Stimulated activated CD4-positive, alpha-beta T cell treated with anti-CD3 and anti-CD28 coated beads, Interleukin-12 subunit alpha, Interleukin-12 subunit beta, amount 100 ng/mL, for 4 hours (primary cell): ENCODE results near the gene ZNF326.
"Not testable (repeated sequence)": the region's sequence is repeated elsewhere in the genome, so short reads cannot be mapped to it uniquely, and the experiment has no call there.

Experiments used
- DNase-seq: peaks from one replicate; pipeline ENCODE4 v3.0.0-alpha.2; 2020

ZNF326 gene

DNA sequence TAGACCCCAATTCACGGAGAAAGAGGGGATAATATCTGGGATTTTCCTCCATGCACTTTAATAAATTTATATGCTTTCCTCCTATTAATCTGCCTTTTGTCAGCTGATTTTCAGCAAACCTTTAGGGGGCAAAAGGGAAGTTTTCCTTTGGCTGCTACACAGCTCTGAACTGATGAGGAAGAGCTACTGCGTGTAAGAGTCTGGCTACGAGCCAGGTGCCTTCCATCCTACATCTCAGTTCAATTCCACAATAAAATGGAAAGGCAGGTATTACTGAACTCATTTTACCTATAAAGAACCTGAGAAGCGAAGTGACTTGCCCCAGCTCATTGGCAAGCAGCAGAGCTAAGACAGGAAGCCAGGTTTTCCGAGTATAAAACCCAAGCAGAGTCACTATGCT, 28.3 kb upstream of the ZNF326 start:
- no peak for DNase-seq

DNA sequence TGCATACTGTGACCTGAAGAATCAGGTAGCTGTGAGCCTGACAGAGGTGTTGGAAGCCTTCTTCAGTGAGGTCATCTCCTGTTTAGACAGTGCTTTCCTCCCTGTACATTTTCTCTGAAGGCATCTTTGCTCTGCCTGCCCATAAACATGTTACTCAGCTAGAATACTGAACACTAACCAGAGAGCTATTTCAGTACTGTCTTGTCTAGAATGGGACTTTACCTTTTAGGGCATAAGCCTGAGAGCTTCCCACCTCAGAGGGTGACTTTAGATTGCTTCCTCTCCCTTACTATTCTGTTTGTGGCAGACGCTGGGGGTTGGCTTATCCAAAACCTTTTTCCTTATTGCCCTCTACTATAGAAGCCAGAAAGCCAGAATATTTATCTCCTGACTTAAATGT, 23.3 kb upstream of the ZNF326 start:
- no peak for DNase-seq

- DNase-seq, result no peak
Observed at GRCh38 chr1:89972024-89972423, 22.9 kb upstream of the ZNF326 start.

DNA sequence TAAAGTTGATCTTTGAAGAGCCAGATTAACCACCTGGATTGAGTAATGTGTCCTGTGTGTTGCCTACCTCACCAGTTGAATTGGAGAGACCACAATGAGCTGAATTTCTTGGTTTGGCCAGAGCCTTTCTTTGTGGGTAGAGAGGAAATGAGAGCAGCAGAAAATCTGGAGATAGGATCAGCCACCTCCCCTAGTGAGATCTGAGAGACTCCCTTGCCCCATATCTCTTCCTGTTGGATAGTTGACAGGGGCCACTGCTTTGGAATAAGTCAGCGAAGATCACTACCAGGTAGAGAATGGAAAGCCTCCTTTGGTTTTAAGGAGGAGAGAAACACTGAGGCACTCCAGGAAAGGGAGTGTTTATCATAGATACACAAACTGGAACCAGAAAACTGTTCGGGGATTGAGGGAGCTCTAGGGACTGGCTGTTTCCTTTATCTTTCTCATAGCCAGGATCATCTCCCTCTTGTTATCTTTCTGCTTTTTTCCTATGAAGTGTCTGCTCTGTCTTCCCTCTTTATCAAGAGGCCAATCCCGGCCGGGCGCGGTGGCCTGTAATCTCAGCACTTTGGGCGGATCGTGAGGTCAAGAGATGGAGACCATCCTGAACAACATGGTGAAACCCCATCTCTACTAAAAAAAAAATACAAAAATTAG, 21.3 kb upstream of the ZNF326 start:
- DNase-seq, result no peak

DNA sequence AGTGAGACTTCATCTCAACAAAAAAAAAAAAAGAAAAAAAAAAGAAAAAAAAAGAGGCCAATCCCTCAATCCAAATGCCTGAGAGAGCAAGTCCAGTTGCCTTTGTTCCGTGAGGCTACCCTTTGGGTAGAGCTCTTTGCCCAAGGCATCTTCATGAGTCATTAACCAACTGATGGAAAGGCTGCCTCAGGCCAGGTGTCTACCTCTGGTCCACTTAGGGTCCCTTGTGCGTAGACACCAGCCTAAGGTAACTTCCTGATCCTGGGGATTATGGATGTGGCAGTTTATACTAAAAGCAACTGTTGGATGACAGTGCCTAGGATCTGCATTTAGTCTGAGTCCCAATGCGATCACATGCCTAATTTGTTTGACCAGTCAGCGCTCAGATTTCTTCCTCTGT, 20.7 kb upstream of the ZNF326 start:
- DNase-seq, result no peak

GRCh38 chr1:89974696-89975470, 20.0 kb upstream of the ZNF326 start:
- DNase-seq, result no peak

DNA sequence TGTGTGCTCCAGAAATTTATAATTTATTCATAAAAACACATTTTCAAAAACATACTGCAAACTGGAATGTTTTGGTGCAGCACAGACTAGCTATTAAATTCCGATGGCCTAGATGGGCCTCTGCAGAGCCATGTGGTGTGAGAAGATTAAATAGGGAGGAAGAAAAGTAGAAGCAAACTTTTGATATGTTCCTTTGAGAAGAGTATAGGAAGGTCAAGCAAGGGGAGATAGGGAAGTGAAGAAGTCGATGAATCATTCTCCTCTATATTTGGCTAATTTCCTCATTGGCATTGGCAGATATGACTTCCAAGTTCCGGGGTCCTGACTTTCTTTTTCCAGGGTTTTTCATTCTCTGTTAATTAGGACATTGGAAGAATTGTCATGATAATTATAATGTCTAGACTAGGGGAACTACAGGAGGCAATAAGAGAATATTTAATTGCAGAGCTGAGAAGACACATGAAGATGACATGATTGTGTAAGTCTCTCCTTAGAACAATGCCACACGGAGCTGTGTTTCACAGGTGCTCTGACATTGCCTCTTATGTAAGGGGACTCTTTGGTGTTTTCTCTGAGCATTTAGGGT, 19.3 kb upstream of the ZNF326 start:
- DNase-seq, result no peak

DNA sequence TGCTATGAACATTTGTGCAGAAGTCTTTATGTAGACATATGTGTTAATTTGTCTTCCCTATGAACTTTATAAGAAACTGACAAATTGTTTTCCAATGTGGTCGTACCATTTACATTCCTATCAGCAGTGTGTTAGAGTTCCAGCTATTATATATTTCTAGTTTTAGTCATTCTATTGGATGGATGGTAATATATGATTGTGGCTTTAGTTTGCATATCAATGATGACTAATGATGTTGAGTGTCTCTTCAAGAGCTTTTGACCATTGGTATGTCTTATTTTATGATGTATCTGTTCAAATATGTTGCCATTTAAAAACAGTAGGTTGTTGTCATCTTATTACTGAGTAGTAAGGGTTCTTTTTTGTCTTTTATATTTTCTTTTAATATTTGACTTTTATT, 16.2 kb upstream of the ZNF326 start:
- no peak for DNase-seq

DNA sequence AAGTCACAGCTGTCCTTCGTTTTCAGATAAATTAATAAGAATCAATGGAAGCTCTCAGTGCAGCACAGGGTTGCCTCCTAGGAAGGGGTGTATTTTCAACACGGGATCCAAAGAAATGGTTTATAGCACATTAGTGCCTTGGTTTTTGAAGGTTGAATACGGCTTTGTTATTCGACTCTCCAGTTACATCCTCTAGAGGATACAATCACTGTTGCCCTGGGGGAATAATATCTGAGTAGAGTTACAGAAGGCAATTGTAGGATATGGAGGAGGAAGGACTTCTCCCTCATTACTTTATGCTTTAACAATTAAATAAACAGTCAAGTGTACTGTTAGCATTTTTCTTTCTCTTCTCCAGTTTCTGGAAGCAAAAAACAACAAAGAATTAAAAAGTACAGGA, 14.3 kb upstream of the ZNF326 start:
- DNase-seq, result no peak

DNA sequence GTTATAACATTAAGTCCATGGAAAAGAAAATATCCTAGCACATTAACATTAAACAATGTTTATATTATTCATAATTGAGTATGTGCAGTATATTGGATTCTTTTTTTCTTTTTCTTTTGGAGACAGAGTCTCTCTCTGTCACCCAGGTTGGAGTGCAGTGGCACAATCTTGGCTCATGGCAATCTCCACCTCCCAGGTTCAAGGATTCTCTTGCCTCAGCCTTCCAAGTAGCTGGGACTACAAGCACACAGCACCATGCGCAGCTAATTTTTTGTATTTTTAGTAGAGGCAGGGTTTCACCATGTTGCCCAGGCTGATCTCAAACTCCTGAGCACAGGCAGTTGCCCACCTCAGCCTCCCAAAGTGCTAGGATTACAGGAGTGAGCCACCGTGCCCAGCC, 12.1 kb upstream of the ZNF326 start:
- DNase-seq, result not testable (repeated sequence)

DNA sequence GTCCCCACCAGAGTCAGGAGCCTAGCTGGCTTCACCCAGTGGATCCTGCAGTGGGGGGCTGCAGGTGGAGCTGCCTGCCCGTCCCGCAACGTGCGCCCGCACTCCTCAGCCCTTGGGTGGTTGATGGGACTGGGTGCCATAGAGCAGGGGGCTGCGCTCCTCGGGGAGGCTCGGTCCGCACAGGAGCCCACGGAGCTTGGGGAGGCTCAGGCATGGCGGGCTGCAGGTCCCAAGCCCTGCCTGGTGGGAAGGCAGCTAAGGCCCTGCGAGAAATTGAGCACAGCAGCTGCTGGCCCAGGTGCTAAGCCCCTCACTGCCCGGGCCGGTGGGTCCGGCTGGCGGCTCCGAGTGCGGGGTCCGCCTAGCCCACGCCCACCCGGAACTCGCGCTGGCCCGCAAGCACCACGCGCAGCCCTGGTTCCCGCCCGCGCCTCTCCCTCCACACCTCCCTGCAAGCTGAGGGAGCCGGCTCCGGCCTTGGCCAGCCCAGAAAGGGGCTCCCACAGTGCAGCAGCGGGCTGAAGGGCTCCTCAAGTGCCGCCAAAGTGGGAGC, 10.3 kb upstream of the ZNF326 start:
- not testable (repeated sequence) for DNase-seq

DNA sequence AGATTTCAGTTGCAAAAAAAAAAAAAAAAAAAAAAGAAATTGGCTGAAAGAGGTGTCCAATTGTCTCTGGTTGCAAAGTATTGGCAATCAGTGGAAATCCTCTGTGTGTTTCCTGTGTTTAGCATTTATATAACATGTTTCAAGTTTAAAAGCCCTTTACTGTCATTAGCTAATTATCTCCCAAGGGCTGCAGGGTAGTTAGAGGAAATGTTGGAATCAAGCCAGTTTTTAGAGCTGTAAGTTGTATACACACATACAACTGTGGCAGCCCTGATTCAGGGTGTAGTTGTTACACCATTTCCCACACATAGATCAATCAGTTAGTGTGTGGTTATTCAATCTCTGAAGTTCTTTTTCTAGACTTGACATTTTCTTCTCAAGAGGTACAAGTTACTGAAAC, 8.9 kb upstream of the ZNF326 start:
- no peak for DNase-seq

DNA sequence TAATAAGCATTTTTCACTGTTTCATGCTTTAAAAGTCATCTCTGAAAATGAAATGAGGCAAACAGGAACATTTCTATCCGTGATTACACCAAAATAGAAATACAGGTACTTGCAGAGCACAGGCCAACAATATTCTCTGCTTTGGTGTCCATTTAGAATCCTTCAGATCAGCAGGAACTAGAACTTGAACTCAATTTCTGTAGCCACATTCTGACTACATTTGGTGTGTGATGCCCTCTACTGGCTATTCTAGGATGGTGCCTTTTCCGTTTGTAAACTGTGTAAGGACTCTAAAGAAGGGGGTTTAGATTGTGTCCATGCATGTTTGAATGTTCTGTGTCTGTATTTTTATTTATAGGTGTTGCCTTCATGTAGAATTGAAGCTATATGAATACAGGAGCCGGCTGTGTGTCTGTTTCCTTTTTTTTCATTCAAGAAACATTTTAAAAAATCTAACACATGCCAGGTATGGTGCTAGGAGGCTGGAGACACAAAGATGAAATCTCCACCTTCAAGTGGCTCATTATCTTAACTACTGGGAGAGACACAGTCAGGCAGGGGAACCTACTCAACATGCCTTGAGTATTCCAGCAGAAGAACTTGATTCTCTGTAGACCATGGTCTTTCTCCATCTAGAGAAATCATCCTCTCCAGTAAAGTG, 7.6 kb upstream of the ZNF326 start:
- DNase-seq, result no peak

- DNase-seq, result no peak
Observed at GRCh38 chr1:89989099-89989498, 5.8 kb upstream of the ZNF326 start.

GRCh38 chr1:89989799-89990198, 5.1 kb upstream of the ZNF326 start:
- DNase-seq, result no peak

DNA sequence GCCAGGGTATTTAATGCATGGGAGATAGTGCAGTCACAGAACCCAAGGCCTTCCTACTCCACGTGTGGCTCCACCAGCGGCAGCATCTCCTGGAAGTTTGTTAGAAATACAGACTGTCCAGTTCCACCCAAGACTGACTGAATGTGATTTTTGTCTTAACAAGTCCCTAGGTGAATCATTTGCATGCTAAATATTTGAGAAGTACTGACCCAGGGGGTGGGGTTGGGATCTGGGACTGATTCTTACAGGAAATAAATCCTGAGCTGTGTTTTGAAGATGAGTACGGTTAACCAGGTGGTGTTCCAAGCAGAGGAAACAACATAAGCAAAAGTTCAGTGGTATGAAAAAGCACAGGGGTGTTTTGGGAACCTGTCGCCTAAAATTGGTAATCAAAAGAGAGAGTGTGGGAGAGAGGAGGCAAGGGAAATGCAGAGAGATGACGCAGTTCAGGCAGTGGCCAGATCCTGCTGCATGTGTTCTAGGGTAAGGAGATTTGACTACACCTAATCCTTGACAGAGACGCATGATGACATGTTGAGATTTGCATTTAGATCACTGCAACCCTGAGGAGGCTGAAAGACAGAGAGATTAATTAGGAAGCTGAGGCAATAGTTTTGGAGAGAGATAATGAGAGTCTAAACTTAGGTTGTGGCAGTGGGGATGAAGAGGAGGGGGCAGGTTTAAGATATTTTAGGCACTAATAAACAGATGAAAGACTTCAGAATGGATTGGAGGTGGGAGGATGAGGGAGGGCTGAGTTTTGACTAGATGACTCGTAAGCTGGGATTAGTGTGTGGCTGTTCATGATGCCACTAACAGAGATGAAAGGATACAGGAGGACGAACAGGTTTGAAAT, 3.7 kb upstream of the ZNF326 start:
- no peak for DNase-seq

DNA sequence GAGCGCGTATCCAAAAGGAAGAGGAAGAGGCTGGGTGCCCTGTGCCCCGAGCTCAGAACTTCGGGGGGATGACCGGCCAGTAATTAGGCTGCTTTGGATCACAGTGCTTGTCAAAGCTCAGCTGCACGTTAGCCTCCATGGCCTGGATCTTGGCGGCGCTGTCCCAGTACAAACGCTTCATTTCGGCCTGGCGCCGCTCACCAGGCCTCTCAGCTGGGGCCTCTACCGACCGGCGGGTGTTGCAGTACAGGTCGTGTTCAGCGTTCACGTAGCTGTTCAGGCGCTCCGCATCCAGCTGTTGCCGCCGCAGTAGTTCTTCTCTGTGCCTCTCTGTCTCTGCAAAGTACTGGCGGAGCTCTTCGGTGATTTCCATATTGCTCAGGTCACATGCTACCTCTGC, 1.4 kb upstream of the ZNF326 start:
- no peak for DNase-seq

GRCh38 chr1:89994231-89994804, 592 bp upstream of the ZNF326 start:
- DNase-seq, result no peak

DNA sequence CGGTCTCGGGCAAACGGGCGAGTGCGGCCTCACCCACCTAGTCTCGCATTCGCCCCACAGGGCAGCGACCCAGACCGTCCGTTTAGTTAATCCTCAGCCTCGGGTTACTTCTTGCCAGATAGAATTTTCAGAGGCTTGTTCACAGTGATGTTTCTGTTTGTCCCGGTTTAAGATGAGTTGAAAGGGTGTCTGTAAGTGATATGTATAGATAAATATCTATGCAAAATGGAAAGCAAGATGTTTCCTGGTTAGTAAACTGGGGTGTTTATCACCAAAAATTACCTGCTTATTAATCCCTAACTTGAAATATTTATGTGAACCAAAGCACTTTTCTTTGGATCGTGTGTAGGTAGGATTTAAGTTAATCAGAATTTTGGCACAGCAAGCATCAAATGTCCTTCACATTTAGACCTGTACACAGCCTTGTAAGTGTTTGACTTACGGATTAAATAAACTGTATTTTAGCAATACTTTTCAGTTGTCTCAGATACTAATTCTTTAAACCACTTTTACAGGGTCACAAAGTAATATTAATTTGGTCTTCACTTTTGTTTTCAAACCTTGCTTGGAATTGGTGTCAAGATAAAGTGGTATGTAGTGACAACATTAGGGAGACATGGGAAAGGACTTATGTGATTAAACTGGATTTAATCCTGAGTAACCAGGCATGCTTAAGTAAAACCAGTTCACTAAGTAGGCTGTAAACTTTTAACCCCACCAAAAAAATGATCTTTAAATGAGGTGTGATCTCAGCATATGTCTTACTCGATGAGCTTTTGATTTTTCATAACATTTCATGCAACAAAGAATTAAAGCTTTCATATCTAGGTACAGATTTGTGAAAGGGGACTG, 914 bp downstream of the ZNF326 start:
- DNase-seq, result no peak

DNA sequence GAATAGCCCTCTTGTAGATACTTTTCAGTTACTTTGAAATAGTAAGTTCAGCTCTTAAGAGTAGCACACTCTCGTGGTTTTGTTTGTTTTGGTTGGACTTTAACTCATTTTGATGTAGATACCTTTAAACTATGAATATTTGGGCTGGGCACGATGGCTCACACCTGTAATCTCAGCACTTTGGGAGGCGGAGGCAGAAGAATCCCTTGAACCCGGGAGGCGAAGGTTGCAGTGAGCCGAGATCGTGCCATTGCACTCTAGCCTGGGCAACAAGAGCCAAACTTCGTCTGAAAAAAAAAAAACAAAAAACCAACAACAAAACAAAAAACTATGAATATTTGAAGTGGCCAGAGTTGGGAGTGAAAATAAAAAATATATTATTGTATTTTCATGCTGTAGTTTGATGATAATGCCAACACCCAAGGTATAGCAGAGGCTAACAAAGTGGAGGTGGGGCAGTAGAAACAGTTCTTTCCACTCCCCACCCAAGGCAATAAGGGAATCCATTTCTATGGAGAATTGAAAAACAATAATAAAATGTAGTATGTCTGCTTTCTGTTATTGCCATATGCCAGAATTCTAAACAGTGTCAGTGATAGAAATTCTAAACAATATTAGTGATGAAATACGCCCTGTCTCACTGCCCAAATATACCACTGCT, 1.7 kb downstream of the ZNF326 start:
- DNase-seq, result no peak

- not testable (repeated sequence) for DNase-seq
Observed at GRCh38 chr1:89997152-89997551, 2.2 kb downstream of the ZNF326 start.
